Measurements from ENCODE around the gene NLRC5. TPM values are rescaled to one million over a fixed set of nuclear protein-coding genes. Genes with fewer than 3 reads are reported as not detected.

The NLRC5 gene
- total RNA-seq, 1 experiment from 2014 or later: 2.4 TPM

DNA sequence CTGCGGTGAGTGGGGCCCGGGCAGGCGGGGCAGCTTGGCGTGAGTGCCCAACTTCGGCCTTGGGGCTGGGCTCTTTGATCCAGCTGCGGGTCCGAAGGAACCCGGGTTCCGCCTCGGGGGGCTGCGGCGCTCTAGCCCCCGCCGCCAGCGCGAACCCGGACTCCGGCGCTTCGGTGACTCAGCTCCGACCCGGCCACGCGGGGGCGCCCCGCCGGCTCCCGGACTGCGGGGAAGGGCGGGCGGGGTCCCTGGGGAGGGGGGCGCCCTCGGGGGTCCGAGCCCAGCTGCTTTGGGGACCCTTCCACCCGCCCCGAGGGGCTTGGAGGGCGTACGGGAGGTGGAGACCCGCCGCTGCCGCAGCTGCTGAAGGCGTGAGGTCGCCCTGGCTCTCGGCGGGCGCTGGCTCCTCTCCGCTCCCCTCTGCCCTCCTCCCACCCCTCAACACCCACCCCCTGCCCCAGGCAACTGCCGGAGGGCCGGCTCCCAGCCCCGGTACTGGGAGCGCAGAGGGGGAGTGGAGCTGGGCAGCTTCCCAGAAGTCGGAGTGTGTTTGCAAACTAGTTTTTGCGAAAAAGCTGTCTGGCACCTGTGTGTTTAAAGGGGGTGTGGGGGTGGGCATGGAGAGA, 103.5 kb downstream of the NLRC5 start:
- H3K18ac ChIP-seq (ENCODE audit: insufficient read length, low read depth, low read length): no peak overlapping the region
- no peak overlapping the region for H3T11ph ChIP-seq (ENCODE audit: low read length)
- peak overlapping the region; percentile 66 to 86 for H3K4me3 Mint-ChIP-seq
- DNase-seq: peak; percentile 55
- H3K27ac Mint-ChIP-seq: no peak overlapping the region
- peaks cover 15 to 20% of the 10 kb centered on the region in 2 experiments for H3K4me1 Mint-ChIP-seq
- H2BK20ac ChIP-seq (ENCODE audit: low read depth, low read length, poor library complexity, severe bottlenecking): no peak overlapping the region
- no peaks in the 10 kb centered on the region for H3K4me1 ChIP-seq (ENCODE audit: insufficient read depth, low read length)
- H2BK12ac ChIP-seq (ENCODE audit: insufficient read length, low read depth, low read length): no peak overlapping the region
- H3K9me3 ChIP-seq (ENCODE audit: control insufficient read depth, low read depth, low read length): no peaks in the 10 kb centered on the region
- H3K23me2 ChIP-seq (ENCODE audit: insufficient read length, low read depth, low read length, poor library complexity, severe bottlenecking): peaks cover 18% of the 10 kb centered on the region
- no peak overlapping the region for H3K23ac ChIP-seq (ENCODE audit: insufficient read length, low read depth, low read length)
- H3K9ac ChIP-seq (ENCODE audit: extremely low read depth, insufficient read length, low read length): no peak overlapping the region
- H3K27me3 ChIP-seq (ENCODE audit: insufficient read depth, low read length): peaks cover 3% of the 10 kb centered on the region; the same call in 1 of the 2 replicates
- H2AK5ac ChIP-seq (ENCODE audit: insufficient read length, low read length): no peak overlapping the region
- H2BK120ac ChIP-seq (ENCODE audit: low read depth, low read length, poor library complexity, severe bottlenecking): no peak overlapping the region
- peaks cover 0 to 5% of the 10 kb centered on the region in 2 experiments; a peak in 2 of 5 replicates for H3K9me3 Mint-ChIP-seq
- H3K14ac ChIP-seq (ENCODE audit: insufficient read depth, low read length): no peak overlapping the region
- no peaks in the 10 kb centered on the region for H4K20me1 ChIP-seq (ENCODE audit: control insufficient read depth, insufficient read depth, insufficient read length)
- no peaks in the 10 kb centered on the region for H3K79me1 ChIP-seq (ENCODE audit: insufficient read depth, low read depth, low read length, poor library complexity, severe bottlenecking)
- no peak overlapping the region for H4K8ac ChIP-seq (replicated peaks; ENCODE audit: insufficient read length, low read depth, low read length)
- no peaks in the 10 kb centered on the region for H3K79me2 ChIP-seq (ENCODE audit: insufficient read depth, low read length)
- H3K36me3 Mint-ChIP-seq (ENCODE audit: insufficient read depth in 1 of 3, low read depth in 3 of 3): peaks cover 0 to 5% (median 0%) of the 10 kb centered on the region in 3 experiments; a peak in 4 of 7 replicates
- TF ChIP-seq CTCF (conservative IDR thresholded peaks at IDR 0.05): peak; percentile 83
- H3K27me3 Mint-ChIP-seq (ENCODE audit: low read depth): peaks cover 49% of the 10 kb centered on the region
- H3K27ac ChIP-seq (ENCODE audit: insufficient read length, low read depth, low read length): no peak overlapping the region
- peak overlapping the region; percentile 74 for H3K4me2 ChIP-seq (ENCODE audit: insufficient read depth, insufficient read length, low read length)
- no peak overlapping the region for H3K56ac ChIP-seq (ENCODE audit: insufficient read length, low read depth, low read length)
- WGBS (ENCODE audit: extremely low coverage, insufficient read length, low lambda C conversion rate): no CpG with 5 or more reads among the region's 53 CpGs
- no peak overlapping the region for H4K5ac ChIP-seq (ENCODE audit: insufficient read length, low read depth, low read length)
- no peak overlapping the region for H3K4ac ChIP-seq (ENCODE audit: low read depth, low read length)
- H4K91ac ChIP-seq (ENCODE audit: insufficient read length, low read depth, low read length): no peak overlapping the region
- H2AFZ ChIP-seq (ENCODE audit: low read length): no peak overlapping the region
- H2BK15ac ChIP-seq (ENCODE audit: low read depth, low read length): no peak overlapping the region
- no peak overlapping the region for H2BK5ac ChIP-seq (ENCODE audit: insufficient read length, low read length)

All from H9 (cell line).